ENCODE data around the gene AGBL2. TPM values are rescaled to one million over a fixed set of nuclear protein-coding genes. Genes with fewer than 3 reads are reported as not detected.
"Not testable (repeated sequence)": the region's sequence is repeated elsewhere in the genome, so short reads cannot be mapped to it uniquely, and the experiment has no call there.

The AGBL2 gene
- total and polyA plus RNA-seq, 11 donors: 0.03 to 1.4 (median 0.37) TPM; not detected in 6

DNA sequence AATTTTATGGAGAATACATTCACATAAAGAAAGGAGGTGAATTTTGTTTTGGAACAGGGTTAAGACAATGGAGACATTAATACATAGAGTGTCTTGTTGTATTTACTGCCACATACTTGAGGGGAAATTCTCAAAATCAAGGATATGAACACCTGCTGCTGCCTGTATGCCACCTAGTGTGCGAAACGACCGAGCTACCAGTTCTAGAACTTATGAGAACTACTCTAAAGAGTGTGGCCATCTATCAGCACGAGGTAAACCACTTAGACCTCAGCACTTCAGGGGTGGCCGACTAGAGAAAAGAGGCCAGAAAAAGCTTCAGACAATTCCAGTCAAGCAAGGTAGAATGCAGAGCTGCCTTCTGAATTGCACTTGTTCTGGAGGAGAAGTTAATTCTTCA is 1.5 kb upstream of the AGBL2 start:
- 52 to 65% (median 61%) methylated on average over 5 of the region's 5 CpGs for WGBS, 4 donors
- H3K27ac ChIP-seq: no peak overlapping the region
- intact Hi-C loops (cut with DNase I): loop anchor here in 2 of 10 donors (10.0 kb wide), 1 partner anchor 72 kb away; the partner anchor contains the start of gene MTCH2 (in 2 of the 2)
- no peaks in the 10 kb centered on the region for H3K9me3 ChIP-seq
- H3K36me3 ChIP-seq: peaks cover 0 to 58% (median 54%) of the 10 kb centered on the region in 9 donors
- no peak for ATAC-seq
- no peak for DNase-seq
- no peak for TF ChIP-seq CTCF (IDR thresholded peaks at IDR 0.05)
- TF ChIP-seq POLR2A (IDR thresholded peaks at IDR 0.05): no peak
- H3K4me1 ChIP-seq: peaks cover 0 to 11% (median 1%) of the 10 kb centered on the region in 12 donors
- H3K27me3 ChIP-seq: no peaks in the 10 kb centered on the region
- H3K4me3 ChIP-seq: no peak overlapping the region

- 23 to 25% (median 24%) methylated on average over 18 to 19 of the region's 19 CpGs for WGBS, 4 donors
- Histone ChIP-seq H3K4me3 (peak overlapping the region; percentile 56 to 90 (median 76)), H3K9me3 (no peaks in the 10 kb centered on the region), H3K4me1 (peaks cover 0 to 11% (median 1%) of the 10 kb centered on the region in 12 donors), H3K36me3 (peaks cover 0 to 38% (median 33%) of the 10 kb centered on the region in 9 donors), H3K27me3 (no peaks in the 10 kb centered on the region), H3K27ac (peak overlapping the region in 11 of 12 donors; percentile 47 to 88 (median 69))
- TF ChIP-seq POLR2A (IDR thresholded peaks at IDR 0.05): no peak
- no peak for TF ChIP-seq CTCF (IDR thresholded peaks at IDR 0.05)
- intact Hi-C loops (cut with DNase I): loop anchor here in 4 of 10 donors (5.0 to 10.0 kb wide), 2 partner anchors 70 to 72 kb away; partner anchors contain the start of gene MTCH2 (in 4 of the 4)
- DNase-seq (peak in 1 of 5 donors; percentile 7), ATAC-seq (peak in 3 of 4 donors; percentile 40 to 55 (median 42))
These were observed 551 bp downstream of the AGBL2 start for GRCh38 chr11:47714554-47715081.

DNA sequence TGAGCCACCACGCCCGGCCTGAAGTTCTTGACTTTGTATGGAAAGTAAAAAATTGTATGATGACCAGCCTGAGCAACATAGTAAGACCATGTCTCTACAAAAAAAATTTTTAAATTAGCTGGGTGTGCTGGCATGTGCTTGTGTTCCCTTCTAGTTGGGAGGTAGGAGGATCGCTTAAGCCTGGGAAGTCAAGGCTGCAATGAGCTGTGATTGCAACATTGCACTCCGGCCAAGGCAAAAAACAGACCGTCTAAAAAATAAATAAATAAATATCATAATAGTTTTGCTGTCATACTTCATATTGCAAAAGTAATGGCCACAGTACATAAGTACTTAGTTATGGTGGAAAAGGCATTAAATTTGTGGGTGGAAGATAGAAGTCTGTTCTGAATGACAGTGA is 3.4 kb downstream of the AGBL2 start:
- Histone ChIP-seq H3K9me3 (peaks cover 0 to 4% (median 0%) of the 10 kb centered on the region in 12 donors), H3K27me3 (no peaks in the 10 kb centered on the region), H3K4me3 (no peak overlapping the region), H3K4me1 (peaks cover 0 to 11% (median 1%) of the 10 kb centered on the region in 12 donors), H3K36me3 (peaks cover 0 to 10% (median 5%) of the 10 kb centered on the region in 9 donors), H3K27ac (no peak overlapping the region)
- intact Hi-C loops (cut with DNase I): loop anchor here in 4 of 10 donors (5.0 to 10.0 kb wide), 2 partner anchors 67 to 70 kb away; partner anchors contain the start of gene MTCH2 (in 4 of the 4)
- DNase-seq (no peak), ATAC-seq (no peak)
- 88 to 92% (median 90%) methylated on average over 5 of the region's 5 CpGs for WGBS, 4 donors
- no peak for TF ChIP-seq POLR2A (IDR thresholded peaks at IDR 0.05)
- TF ChIP-seq CTCF (IDR thresholded peaks at IDR 0.05): no peak

DNA sequence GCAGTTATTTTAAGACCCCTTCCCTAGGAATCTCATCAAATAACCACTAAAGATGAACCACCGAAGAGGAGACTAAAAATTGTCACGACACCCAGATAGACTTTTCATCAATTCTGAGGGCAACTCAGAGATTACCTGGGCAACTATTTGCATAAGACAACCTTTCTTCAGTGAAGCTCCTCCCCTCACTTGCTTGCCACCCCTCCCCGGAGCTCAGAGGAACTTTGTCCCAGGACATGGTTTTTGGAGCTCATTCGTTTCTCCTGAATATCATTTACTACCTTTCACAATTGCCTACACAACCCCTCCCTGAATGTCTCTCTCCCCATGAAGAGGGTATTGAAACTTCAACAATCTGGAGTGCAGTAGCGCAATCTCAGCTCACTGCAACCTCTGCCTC is 3.9 kb downstream of the AGBL2 start:
- no peaks in the 10 kb centered on the region for H3K27me3 ChIP-seq
- no peak overlapping the region for H3K27ac ChIP-seq
- intact Hi-C loops (cut with DNase I): loop anchor here in 4 of 10 donors (5.0 to 10.0 kb wide), 2 partner anchors 66 to 69 kb away; partner anchors contain the start of gene MTCH2 (in 4 of the 4)
- H3K4me3 ChIP-seq: no peak overlapping the region
- DNase-seq (no peak), ATAC-seq (no peak)
- 73 to 80% (median 79%) methylated on average over 5 of the region's 5 CpGs for WGBS, 4 donors
- peaks cover 0 to 4% (median 0%) of the 10 kb centered on the region in 9 donors for H3K36me3 ChIP-seq
- TF ChIP-seq CTCF (IDR thresholded peaks at IDR 0.05): no peak
- no peak for TF ChIP-seq POLR2A (IDR thresholded peaks at IDR 0.05)
- peaks cover 0 to 11% (median 1%) of the 10 kb centered on the region in 12 donors for H3K4me1 ChIP-seq
- peaks cover 0 to 4% (median 0%) of the 10 kb centered on the region in 12 donors for H3K9me3 ChIP-seq

GRCh38 chr11:47707275-47707786 is 7.8 kb downstream of the AGBL2 start:
- H3K4me3 ChIP-seq; H3K4me1 ChIP-seq; DNase-seq; H3K27ac ChIP-seq; intact Hi-C loops (cut with DNase I); H3K27me3 ChIP-seq; H3K36me3 ChIP-seq; H3K9me3 ChIP-seq; ATAC-seq: not testable (repeated sequence)
- 75 to 83% (median 80%) methylated on average over 5 of the region's 5 CpGs for WGBS, 4 donors
